ENCODE data around the gene TRIM27.
A peak's percentile ranks its signal among the peaks of the same experiment; 100 is the strongest.
"Not testable (repeated sequence)": the region's sequence is repeated elsewhere in the genome, so short reads cannot be mapped to it uniquely, and the experiment has no call there.

TRIM27 gene

GRCh38 chr6:28895131-28895812 lies 28.5 kb downstream of the TRIM27 start:
- peak overlapping the region; percentile 90 for H3K4me3 ChIP-seq (ENCODE audit: low read length)
- no peak for TF ChIP-seq ZNF274 (IDR thresholded peaks at IDR 0.05; ENCODE audit: low read depth, low read length)

GRCh38 chr6:28893172-28893799 lies 30.5 kb downstream of the TRIM27 start:
- TF ChIP-seq ZNF274 (IDR thresholded peaks at IDR 0.05; ENCODE audit: low read depth, low read length) = no peak
- no peak overlapping the region for H3K4me3 ChIP-seq (ENCODE audit: low read length)

GRCh38 chr6:28892525-28892924 lies 31.3 kb downstream of the TRIM27 start:
- no peak overlapping the region for H3K4me3 ChIP-seq (ENCODE audit: low read length)
- no peak for TF ChIP-seq ZNF274 (IDR thresholded peaks at IDR 0.05; ENCODE audit: low read depth, low read length)

- no peak for TF ChIP-seq ZNF274 (IDR thresholded peaks at IDR 0.05; ENCODE audit: low read depth, low read length)
- no peak overlapping the region for H3K4me3 ChIP-seq (ENCODE audit: low read length)
These were observed 35.8 kb downstream of the TRIM27 start for GRCh38 chr6:28887796-28888496.

GRCh38 chr6:28886079-28886439 lies 37.7 kb downstream of the TRIM27 start:
- no peak overlapping the region for H3K4me3 ChIP-seq (ENCODE audit: low read length)
- no peak for TF ChIP-seq ZNF274 (IDR thresholded peaks at IDR 0.05; ENCODE audit: low read depth, low read length)

GRCh38 chr6:28884423-28885131 lies 39.2 kb downstream of the TRIM27 start:
- H3K4me3 ChIP-seq (ENCODE audit: low read length) = peak overlapping the region; percentile 37; the same call in 1 of the 2 replicates
- TF ChIP-seq ZNF274 (IDR thresholded peaks at IDR 0.05; ENCODE audit: low read depth, low read length) = no peak

- TF ChIP-seq ZNF274 (IDR thresholded peaks at IDR 0.05; ENCODE audit: low read depth, low read length) = no peak
- H3K4me3 ChIP-seq (ENCODE audit: low read length) = peak overlapping the region; percentile 98
These were observed 42.6 kb downstream of the TRIM27 start for GRCh38 chr6:28880894-28881780.

GRCh38 chr6:28880519-28880893 lies 43.3 kb downstream of the TRIM27 start:
- TF ChIP-seq ZNF274 (IDR thresholded peaks at IDR 0.05; ENCODE audit: low read depth, low read length) = no peak
- peak overlapping the region; percentile 98 for H3K4me3 ChIP-seq (ENCODE audit: low read length)

- TF ChIP-seq ZNF274 (IDR thresholded peaks at IDR 0.05; ENCODE audit: low read depth, low read length) = no peak
- no peak overlapping the region for H3K4me3 ChIP-seq (ENCODE audit: low read length)
These were observed 47.1 kb downstream of the TRIM27 start for GRCh38 chr6:28876710-28877109.

- H3K4me3 ChIP-seq (ENCODE audit: low read length) = no peak overlapping the region
- no peak for TF ChIP-seq ZNF274 (IDR thresholded peaks at IDR 0.05; ENCODE audit: low read depth, low read length)
These were observed 48.5 kb downstream of the TRIM27 start for GRCh38 chr6:28875191-28875747.

- not testable (repeated sequence) for H3K4me3 ChIP-seq (ENCODE audit: low read length)
These were observed 51.5 kb downstream of the TRIM27 start for GRCh38 chr6:28872157-28872817.

- TF ChIP-seq ZNF274 (IDR thresholded peaks at IDR 0.05; ENCODE audit: low read depth, low read length) = no peak
- no peak overlapping the region for H3K4me3 ChIP-seq (ENCODE audit: low read length)
These were observed 52.2 kb downstream of the TRIM27 start for GRCh38 chr6:28871335-28872156.

All from GM08714 (cell line).